ENCODE measurements around the gene STARD3.

The STARD3 gene

DNA sequence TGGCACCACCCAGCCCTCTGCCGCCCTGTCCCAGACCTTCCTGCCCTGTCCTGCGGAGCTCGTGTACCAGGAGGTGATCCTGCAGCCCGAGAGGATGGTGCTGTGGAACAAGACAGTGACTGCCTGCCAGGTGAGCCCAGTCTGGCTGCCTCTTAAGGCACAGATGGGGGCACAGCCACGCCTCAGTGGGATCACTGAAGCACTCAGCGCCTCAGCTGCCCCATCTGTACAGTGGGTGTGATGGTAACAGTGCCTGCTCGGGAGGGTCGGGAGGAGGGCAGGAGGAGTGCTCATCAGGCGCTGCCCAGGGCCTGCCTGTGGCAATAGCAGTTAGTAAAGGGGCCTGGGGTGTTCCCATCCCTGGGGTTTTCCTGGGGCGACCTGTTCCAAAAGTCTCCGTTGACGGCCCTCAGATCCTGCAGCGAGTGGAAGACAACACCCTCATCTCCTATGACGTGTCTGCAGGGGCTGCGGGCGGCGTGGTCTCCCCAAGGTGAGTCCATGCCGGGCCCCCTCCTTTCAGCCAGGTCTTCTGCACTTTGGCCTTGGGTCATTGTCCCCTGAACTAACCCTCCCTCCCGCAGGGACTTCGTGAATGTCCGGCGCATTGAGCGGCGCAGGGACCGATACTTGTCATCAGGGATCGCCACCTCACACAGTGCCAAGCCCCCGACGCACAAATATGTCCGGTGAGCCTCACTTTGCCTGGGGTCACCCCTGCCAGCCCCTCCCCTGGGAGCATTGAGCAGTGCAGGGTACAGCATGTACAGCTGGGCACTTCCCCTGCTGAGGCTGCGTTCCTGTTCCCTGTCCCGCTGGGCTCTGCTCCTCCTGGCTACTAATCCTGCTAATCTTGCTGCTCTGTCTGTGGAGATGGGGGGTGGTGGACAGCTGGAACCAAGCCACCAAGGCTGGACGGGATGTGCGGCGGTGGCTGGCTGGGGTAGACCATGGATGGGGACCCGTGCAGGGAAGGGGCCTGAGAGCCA is 23.7 kb downstream of the STARD3 start:
- no peak for DNase-seq

DNA sequence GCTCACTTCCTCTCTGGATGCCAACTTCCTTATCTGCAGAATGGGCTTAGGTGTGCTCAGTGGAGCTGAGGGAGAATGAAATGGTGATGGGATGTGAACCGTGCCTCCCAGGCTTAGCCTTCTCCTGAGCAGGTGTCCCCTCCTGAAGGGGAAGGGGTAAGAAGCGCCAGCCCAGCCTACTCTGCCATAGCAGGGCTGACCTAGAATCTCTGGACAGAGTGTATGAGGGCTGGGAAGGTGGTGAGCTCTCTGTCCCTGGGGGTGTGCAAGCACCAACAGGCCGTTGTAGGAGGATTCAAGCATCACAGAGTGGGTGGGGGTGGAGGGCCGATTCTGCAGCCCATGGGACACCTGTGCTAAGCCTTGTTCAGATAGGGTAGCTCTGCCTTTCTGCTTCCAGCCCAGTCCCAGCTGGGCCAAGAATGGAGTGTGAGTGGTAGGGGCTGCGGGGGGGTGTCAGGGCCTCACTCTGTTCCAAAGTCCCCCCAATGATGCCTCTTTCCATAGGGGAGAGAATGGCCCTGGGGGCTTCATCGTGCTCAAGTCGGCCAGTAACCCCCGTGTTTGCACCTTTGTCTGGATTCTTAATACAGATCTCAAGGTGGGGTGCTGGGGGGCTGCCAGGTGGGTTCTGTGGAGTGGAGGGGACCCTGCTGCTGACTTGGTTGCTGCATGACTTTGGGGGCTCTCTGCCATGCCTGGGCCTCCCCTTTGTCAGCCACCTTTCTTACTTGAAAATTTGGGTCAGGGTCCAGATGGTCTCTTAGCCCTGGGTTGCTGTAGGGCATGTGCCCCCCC is 25.0 kb downstream of the STARD3 start:
- DNase-seq, result no peak

DNA sequence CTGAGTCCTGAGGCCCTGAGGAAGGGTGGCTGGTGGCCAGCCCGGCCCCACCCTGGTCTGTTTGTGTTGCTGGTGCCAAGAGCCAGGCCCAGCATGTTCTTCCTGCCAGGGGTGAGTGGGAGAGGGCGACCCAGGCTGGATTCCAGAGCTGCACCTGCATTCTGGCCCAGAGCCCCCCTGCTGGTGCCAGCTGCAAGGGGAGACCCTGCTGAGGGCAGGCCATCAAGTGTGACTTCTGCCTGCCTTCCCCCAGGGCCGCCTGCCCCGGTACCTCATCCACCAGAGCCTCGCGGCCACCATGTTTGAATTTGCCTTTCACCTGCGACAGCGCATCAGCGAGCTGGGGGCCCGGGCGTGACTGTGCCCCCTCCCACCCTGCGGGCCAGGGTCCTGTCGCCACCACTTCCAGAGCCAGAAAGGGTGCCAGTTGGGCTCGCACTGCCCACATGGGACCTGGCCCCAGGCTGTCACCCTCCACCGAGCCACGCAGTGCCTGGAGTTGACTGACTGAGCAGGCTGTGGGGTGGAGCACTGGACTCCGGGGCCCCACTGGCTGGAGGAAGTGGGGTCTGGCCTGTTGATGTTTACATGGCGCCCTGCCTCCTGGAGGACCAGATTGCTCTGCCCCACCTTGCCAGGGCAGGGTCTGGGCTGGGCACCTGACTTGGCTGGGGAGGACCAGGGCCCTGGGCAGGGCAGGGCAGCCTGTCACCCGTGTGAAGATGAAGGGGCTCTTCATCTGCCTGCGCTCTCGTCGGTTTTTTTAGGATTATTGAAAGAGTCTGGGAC is 25.8 kb downstream of the STARD3 start:
- DNase-seq, result no peak

DNA sequence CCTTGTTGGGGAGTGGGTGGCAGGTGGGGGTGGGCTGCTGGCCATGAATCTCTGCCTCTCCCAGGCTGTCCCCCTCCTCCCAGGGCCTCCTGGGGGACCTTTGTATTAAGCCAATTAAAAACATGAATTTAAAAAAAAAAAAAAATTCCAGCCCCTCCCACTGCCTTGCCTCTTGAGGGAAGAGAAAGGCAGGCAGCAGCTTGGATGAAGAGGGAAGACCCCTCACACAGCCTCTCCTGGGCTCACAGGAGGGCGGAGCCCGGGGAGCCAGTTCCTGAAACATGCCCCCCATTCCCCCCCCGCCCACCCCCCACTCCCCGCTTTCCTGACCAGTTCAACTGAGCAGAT is 26.4 kb downstream of the STARD3 start:
- DNase-seq, result no peak

DNA sequence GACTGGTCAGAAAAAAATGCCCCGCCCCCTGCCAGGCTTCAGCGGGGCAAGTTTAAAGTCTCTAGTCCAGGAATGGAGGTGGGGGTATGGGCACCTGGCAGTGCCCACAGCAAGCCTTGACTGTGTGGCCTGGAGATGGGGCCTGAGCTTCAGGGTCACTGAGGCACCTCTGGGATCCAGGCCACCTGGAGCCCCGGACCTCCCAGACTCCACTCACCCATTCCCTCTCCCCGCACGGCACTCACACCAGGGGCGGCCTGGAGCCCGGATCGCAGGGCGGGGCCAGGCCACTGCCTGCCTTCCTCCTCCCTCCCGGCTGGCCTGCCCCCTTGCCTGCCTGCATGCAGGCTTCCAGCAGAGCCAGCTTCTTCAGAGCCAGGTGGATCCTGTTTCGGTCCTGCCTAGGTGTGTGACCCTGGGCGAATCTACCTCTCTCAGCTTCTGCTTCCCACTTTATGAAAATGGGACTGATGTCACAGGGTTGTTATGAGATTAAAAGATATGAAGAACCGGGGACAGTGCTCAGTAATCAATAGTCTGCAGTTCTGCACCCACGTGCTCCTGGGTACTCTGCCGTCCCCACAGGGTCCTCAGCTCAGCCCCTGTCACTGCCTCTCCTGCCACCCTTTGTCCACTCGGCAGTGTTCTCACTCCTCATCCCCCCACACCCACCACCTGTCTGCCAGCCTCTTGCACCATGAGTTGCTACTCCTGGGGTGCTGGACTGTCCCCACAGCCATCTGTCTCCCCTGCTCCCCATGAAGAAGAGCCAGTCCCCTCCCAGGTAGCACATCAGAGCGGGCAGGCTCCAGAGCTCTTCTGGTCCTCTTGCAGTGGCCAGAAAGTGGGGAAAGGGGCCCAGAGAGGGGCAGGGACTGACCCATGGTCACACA is 27.0 kb downstream of the STARD3 start:
- no peak for DNase-seq

DNA sequence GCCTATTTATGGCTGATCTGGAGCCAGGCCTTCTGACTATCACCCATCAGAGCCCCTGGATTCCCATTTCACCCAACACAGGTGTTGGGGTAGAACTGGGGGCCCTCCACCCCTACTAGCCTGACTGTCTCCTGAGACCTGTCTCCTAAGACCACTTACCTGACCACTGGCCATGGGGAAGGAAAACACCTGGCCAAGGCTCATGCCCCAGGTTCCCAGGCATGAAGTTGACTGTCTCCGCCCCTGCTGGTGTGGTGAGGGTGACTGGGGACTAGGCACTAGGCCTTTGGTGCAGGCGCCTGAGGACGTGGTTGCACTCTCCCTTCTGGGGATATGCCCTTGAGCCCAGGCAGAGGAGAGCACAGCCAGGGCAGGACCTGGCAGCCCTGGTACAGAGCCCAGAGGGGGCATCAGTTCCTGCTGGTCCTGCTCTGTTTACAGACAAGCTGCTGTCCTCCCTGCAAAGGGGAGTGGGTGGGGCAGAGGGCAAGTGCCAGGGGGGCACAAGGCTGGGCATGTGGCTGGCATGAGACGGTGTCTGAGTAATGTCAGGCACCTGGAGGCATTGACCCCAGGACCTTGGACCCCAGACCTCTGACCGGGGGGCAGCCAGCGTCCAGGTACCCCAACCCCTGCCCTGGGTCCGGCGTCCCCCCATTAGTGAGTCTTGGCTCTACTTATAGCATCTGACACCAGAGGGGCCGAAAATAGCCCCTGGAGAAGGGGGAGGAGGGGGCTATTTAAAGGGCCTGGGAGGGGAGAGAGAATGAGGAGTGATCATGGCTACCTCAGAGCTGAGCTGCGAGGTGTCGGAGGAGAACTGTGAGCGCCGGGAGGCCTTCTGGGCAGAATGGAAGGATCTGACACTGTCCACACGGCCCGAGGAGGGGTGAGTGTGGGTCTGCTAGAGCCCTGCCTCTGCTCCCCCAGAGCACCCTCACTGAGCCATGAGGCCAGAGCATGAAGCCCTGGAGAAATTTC is 27.9 kb downstream of the STARD3 start, which contains the start of gene TCAP:
Gene TCAP (plus strand): TSS at position 769 of the 981 bp plus-strand sequence. CDS start 11 bp downstream, at position 780.
- no peak for DNase-seq

DNA sequence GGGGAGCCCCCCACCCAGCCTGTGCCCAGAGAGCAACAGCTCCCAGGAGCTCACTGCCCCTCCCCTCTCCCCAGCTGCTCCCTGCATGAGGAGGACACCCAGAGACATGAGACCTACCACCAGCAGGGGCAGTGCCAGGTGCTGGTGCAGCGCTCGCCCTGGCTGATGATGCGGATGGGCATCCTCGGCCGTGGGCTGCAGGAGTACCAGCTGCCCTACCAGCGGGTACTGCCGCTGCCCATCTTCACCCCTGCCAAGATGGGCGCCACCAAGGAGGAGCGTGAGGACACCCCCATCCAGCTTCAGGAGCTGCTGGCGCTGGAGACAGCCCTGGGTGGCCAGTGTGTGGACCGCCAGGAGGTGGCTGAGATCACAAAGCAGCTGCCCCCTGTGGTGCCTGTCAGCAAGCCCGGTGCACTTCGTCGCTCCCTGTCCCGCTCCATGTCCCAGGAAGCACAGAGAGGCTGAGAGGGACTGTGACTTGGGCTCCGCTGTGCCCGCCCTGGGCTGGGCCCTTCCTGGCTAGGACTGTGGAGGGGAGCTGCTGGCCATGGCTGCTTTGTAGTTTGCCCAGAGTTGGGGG is 28.8 kb downstream of the STARD3 start:
- no peak for DNase-seq

DNA sequence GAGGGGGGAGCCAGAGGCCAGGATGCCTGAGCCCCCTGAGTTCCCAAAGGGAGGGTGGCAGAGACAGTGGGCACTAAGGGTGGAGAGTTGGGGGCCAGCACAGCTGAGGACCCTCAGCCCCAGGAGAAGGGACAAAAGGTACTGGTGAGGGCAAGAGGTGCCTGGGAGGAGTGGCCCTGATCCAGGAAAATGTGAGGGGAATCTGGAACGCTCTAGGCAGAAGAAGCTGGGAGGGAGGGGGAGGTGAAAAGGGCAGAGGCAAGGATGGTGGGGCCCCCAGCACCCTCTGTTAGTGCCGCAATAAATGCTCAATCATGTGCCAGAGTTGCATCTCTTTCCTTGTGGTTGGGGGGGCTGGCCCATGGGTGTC is 29.3 kb downstream of the STARD3 start:
- no peak for DNase-seq

DNA sequence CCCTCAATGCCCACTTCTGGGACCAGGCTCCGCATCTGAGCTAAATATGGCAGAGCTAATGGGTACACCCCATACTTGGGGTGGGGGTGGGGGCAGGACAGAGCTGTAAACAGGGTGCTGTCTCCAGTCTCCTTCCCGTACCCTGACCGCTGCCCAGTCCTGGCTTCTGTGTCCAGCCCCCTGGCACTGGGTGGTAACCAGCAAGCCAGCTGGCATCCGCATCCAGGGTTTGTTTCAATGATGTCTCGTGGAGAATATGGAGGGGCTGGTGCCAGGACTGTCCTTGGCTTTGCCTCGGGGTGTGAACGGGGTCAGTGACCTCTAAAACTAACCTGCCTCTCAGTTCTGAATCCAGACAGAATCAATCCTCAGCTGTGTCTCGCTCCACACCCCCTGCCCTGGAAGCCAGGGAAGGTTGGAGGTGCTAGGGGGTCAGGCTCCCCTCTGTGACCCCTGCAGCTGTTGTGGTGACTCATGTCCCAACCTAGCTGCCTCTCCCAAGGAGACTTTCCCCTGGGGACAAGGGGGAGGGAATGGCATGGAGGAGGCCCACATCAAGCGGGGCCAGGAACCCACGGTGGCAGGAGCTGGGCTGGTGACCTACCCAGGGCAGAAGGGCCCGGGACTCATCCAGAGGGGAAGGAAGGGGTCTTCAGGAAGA is 29.8 kb downstream of the STARD3 start:
- no peak for DNase-seq

DNA sequence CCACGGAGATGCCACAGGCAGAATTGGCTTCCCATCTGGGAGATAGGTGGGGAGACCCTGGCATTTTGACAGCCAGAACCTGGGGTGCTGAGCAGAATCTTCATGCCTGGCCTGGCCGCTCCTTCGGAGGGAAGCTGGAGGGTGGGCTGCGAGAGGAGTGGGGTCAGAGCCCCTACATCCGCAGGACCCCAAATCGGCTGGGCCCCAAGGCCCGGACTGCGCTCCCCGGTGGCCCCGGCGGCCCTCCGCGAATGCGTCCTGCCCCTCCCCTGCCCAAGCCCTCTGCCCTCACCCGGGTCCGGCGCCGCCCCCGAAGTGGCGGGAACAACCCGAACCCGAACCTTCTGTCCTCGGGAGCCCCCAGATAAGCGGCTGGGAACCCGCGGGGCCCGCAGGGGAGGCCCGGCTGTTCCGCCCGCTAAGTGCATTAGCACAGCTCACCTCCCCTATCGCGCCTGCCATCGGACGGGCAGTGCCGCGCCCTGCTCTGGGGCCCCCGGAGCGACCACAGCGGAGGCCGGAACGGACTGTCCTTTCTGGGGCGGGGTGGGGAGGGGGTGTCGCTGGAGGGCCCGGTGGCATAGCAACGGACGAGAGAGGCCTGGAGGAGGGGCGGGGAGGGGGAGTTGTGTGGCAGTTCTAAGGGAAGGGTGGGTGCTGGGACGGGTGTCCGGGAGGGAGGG is 30.5 kb downstream of the STARD3 start:
- DNase-seq, result no peak

DNA sequence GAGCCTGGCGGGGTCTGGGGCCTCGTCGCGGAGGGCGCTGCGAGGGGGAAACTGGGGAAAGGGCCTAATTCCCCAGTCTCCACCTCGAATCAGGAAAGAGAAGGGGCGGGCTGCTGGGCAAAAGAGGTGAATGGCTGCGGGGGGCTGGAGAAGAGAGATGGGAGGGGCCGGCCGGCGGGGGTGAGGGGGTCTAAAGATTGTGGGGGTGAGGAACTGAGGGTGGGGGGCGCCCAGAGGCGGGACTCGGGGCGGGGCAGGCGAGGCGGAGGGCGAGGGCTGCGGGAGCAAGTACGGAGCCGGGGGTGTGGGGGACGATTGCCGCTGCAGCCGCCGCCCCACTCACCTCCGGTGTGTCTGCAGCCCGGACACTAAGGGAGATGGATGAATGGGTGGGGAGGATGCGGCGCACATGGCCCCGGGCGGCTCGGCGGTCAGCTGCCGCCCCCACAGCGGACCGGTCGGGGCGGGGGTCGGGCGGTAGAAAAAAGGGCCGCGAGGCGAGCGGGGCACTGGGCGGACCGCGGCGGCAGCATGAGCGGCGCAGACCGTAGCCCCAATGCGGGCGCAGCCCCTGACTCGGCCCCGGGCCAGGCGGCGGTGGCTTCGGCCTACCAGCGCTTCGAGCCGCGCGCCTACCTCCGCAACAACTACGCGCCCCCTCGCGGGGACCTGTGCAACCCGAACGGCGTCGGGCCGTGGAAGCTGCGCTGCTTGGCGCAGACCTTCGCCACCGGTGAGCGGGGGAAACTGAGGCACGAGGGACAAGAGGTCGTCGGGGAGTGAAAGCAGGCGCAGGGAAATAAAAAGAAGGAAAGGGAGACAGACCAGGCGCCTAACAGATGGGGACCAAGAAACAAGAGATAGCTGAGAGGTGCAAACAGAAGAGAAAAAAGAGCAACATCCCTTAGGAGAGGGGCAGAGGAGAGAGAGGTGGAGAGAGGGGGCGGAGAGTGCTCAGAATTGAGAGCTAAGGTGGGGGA is 31.3 kb downstream of the STARD3 start, which contains the start of gene PNMT:
Gene PNMT (plus strand): TSS at position 509 of the 980 bp plus-strand sequence. CDS start 23 bp downstream, at position 532.
- DNase-seq, result peak; percentile 61 to 75

DNA sequence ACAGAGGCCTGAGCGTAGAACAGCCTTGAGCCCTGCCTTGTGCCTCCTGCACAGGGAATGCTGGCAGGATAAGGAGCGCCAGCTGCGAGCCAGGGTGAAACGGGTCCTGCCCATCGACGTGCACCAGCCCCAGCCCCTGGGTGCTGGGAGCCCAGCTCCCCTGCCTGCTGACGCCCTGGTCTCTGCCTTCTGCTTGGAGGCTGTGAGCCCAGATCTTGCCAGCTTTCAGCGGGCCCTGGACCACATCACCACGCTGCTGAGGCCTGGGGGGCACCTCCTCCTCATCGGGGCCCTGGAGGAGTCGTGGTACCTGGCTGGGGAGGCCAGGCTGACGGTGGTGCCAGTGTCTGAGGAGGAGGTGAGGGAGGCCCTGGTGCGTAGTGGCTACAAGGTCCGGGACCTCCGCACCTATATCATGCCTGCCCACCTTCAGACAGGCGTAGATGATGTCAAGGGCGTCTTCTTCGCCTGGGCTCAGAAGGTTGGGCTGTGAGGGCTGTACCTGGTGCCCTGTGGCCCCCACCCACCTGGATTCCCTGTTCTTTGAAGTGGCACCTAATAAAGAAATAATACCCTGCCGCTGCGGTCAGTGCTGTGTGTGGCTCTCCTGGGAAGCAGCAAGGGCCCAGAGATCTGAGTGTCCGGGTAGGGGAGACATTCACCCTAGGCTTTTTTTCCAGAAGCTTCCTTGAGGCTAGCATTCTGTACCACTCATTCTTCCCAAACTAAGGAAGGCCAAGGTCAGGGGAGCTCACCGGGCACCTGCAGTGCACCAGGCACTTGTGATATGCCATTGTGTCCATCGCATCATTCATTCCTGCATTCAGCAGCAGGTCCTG is 33.2 kb downstream of the STARD3 start:
- no peak for DNase-seq

DNA sequence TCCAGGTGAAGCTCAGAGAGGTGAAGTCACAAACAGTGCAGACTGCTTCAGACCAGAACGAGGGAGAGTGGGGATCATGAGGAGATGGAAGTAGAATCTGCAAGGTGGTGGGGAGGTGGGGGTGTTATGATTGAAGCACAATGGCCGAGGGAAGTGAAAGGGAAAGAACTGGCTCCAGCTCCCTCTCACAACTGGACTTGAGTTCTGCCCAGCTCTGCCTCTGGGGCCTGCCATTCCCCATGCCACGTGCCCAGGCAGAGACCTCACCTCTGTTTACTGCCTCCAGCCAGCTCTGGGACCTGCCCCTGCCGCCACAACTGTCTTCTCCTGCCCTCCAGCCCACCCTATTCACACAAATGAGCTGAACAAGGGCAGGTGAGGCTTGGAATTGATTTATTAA is 33.8 kb downstream of the STARD3 start:
- DNase-seq, result no peak

DNA sequence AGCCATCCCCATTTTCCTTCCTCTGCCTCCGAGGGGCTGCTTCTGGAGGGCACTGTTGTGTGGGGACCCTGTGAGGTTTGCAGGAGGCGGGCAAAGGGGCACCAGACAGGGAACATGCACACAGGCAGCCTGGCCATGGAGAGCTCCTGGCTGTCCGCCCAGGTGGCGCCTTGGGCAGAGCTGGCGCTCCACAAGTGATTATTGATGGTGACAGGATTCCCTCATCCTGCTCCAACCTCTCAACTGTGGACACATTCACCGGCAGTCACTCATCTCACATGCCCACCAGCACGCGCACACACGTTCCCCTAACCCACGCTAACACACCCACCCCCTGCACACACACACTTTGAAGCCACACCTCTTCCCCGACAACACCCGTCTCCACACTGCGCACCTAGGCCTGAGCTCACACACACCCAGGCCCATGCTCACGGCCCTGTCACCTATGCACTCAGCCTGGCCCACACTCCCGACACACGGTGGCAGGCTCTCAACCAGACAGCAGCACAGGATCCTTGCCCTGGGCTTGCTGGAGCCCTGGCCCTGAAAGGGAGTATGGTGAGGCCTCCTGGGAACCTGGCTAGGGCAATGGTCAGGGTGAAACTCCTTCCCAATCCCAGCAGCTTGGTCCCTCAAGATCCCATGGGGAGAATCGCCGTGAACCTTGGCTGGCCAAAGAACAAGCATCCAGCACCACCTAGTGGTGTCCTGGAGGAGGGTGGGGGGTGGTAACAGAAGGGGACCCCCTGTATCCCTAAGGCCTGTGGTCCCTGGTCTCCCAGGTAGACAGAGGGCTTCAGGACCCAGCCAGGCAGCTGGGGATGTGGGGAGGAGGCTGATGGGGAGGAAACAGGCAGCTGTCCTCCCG is 34.9 kb downstream of the STARD3 start:
- DNase-seq, result peak; percentile 4 to 16

DNA sequence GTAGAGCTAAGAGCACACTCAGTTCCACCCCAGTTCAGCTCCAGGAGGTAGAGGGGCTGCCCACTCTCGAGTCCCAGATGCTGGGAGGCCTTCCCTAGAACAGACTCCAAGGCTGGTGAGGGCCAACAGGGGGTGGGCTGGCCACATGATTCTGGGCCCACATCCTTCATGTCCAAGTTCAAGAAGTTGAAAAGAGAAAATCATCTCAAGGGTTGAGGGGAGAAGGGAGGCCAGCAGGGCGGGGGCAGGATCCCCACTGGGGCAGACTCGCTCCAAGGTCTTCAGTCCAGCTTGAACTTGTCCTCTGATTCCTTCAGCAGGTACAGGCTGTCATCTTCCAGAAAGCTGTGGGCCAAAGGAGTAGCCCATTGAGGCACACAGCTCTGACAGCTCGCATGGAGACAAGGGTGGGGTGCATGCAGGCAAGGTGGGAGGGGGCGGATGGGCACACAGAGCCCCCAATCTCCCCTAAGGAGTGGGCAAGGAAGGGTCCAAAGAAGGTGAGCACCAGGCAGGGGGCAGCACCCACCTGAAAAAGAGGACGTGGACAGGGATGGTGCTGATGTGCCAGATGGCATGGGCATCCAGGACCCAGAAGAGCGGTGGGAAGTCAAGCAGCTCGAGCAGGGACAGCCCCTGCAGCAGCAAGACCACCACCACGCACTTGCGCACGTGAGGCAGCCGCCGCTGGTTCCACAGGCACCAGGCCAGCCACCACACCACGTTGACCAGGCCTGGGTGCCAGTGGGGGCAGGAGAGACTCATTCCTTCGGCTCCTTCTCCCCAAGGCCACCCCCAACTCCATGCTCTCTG is 35.8 kb downstream of the STARD3 start:
- DNase-seq, result no peak
